H1 (cell line): ENCODE results near the gene PTPRG. TPM values are rescaled to one million over a fixed set of nuclear protein-coding genes. Genes with fewer than 3 reads are reported as not detected.
A peak's percentile ranks its signal among the peaks of the same experiment; 100 is the strongest.

Experiments
- CTCF ChIA-PET: fragments of 300-600 bp; sonication (Branson Sonifier 250); formaldehyde crosslinking; loops from one replicate; lab custom pipeline; 2021; ENCODE audit not compliant: partially characterized antibody; lab: Charles Lee
- POLR2A ChIA-PET: fragments of 300-600 bp; sonication (Branson Sonifier 250); formaldehyde crosslinking; loops from one replicate; lab custom pipeline; 2021; ENCODE audit warnings: inconsistent platforms; ENCODE audit not compliant: partially characterized antibody; lab: Charles Lee
- DNase-seq, 2 experiments: peaks; one replicate each; pipeline versions ENCODE4 v3.0.0 to v3.0.0-alpha.2; 2010 to 2022; ENCODE audit warnings: low spot score in 2 of 2, low read depth in 1 of 2, mixed read lengths in 1 of 2
- FAIRE-seq: peaks from 2 replicates; lab custom pipeline; 2011; peaks lifted over from hg19 to GRCh38; lab: Jason Lieb, UNC
- H2AFZ ChIP-seq: 2 replicates; pipeline ENCODE4 v1.8.1; 2012; ENCODE audit warnings: low read length, inconsistent platforms
- H2AK5ac ChIP-seq: 2 replicates; pipeline ENCODE4 v1.6.1; 2013; ENCODE audit warnings: low read depth, low read length
- H2BK120ac ChIP-seq: replicated peaks from 2 replicates; pipeline ENCODE3; 2013; ENCODE audit warnings: low read depth, low read length, inconsistent platforms
- H2BK12ac ChIP-seq: 2 replicates; pipeline ENCODE4 v1.6.1; 2013; ENCODE audit warnings: low read depth, low read length
- H2BK15ac ChIP-seq: 2 replicates; pipeline ENCODE4 v1.6.1; 2013; ENCODE audit warnings: low read length
- H2BK20ac ChIP-seq: 2 replicates; pipeline ENCODE4 v1.6.1; 2013; ENCODE audit warnings: low read length
- H2BK5ac ChIP-seq: 2 replicates; pipeline ENCODE4 v1.6.1; 2013; ENCODE audit warnings: low read depth, low read length
- H3K14ac ChIP-seq: 2 replicates; pipeline ENCODE4 v1.6.1; 2013; ENCODE audit warnings: inconsistent platforms; ENCODE audit not compliant: insufficient read length
- H3K18ac ChIP-seq: 2 replicates; pipeline ENCODE4 v1.6.1; 2013; ENCODE audit warnings: low read length; ENCODE audit errors: extremely low read depth
- H3K23ac ChIP-seq: 2 replicates; pipeline ENCODE4 v1.6.1; 2013; ENCODE audit warnings: inconsistent platforms; ENCODE audit not compliant: insufficient read length
- H3K23me2 ChIP-seq: 2 replicates; pipeline ENCODE4 v1.6.1; 2013; ENCODE audit warnings: low read depth, low read length
- H3K27ac ChIP-seq: 2 replicates; pipeline ENCODE4 v1.6.1; 2011; ENCODE audit warnings: low read depth, low read length, inconsistent platforms
- H3K27me3 ChIP-seq, 4 experiments: replicated peaks in 1 of 4; 1 replicate in 1 of 4; 2 replicates in 3 of 4; pipeline versions ENCODE4 v1.6.1 to v1.8.1; 2011 to 2013; ENCODE audit warnings: low read length in 3 of 4, mild to moderate bottlenecking in 3 of 4, inconsistent platforms in 2 of 4, mixed read lengths in 2 of 4, moderate library complexity in 1 of 4; ENCODE audit not compliant: control insufficient read depth in 3 of 4, insufficient read depth in 3 of 4; ENCODE audit errors: extremely low read depth in 1 of 4
- H3K36me3 ChIP-seq, 4 experiments: 2 replicates each; pipeline versions ENCODE4 v1.6.1 to v1.8.1; 2011 to 2013; ENCODE audit warnings: mild to moderate bottlenecking in 4 of 4, low read length in 3 of 4, moderate library complexity in 2 of 4, control low read depth in 1 of 4, inconsistent platforms in 1 of 4; ENCODE audit not compliant: insufficient read depth in 4 of 4, control insufficient read depth in 2 of 4
- H3K4ac ChIP-seq: replicated peaks from 2 replicates; pipeline ENCODE3; 2013; ENCODE audit warnings: low read length, low read depth, mixed read lengths, inconsistent platforms; ENCODE audit not compliant: insufficient read length
- H3K4me1 ChIP-seq, 4 experiments: replicated peaks in 1 of 4; 1 replicate in 1 of 4; 2 replicates in 3 of 4; pipeline versions ENCODE4 v1.6.1 to v1.8.1; 2011 to 2013; ENCODE audit warnings: low read length in 3 of 4, inconsistent platforms in 2 of 4, mixed read lengths in 1 of 4; ENCODE audit not compliant: insufficient read depth in 4 of 4, control insufficient read depth in 3 of 4
- H3K4me2 ChIP-seq, 2 experiments: 2 replicates each; pipeline versions ENCODE4 v1.6.1 to v1.8.1; 2011 to 2013; ENCODE audit warnings: low read depth in 2 of 2, low read length in 2 of 2, control low read depth in 1 of 2, inconsistent platforms in 1 of 2, mild to moderate bottlenecking in 1 of 2; ENCODE audit not compliant: insufficient read depth in 1 of 2
- H3K4me3 ChIP-seq, 4 experiments: fragments of 200-600, 300-600 bp in 1 of 4; sonication (generic), shearing (Covaris generic), sonication (Bioruptor Twin) in 1 of 4; 2 replicates each; pipeline versions ENCODE4 v1.5.1 to v1.8.1; 2011 to 2016; ENCODE audit warnings: low read length in 4 of 4, low read depth in 3 of 4, control low read depth in 2 of 4, inconsistent platforms in 2 of 4, mild to moderate bottlenecking in 2 of 4, mixed read lengths in 1 of 4, moderate library complexity in 1 of 4; ENCODE audit not compliant: insufficient read depth in 2 of 4; ENCODE audit errors: extremely low read depth in 1 of 4
- H3K56ac ChIP-seq: replicated peaks from 2 replicates; pipeline ENCODE3; 2013; ENCODE audit warnings: low read depth, mild to moderate bottlenecking, mixed read lengths, low read length, inconsistent platforms; ENCODE audit not compliant: insufficient read length
- H3K79me1 ChIP-seq: 2 replicates; pipeline ENCODE4 v1.6.1; 2013; ENCODE audit warnings: low read depth, low read length, control low read depth
- H3K79me2 ChIP-seq, 2 experiments: 2 replicates each; pipeline versions ENCODE4 v1.6.1 to v1.8.1; 2012 to 2013; ENCODE audit warnings: low read length in 2 of 2, mild to moderate bottlenecking in 2 of 2, inconsistent platforms in 1 of 2; ENCODE audit not compliant: insufficient read depth in 2 of 2, control insufficient read depth in 1 of 2
- H3K9ac ChIP-seq, 4 experiments: replicated peaks in 1 of 4; 1 replicate in 1 of 4; 2 replicates in 3 of 4; pipeline versions ENCODE4 v1.6.1 to v1.8.1; 2011 to 2013; ENCODE audit warnings: low read depth in 3 of 4, low read length in 3 of 4, control low read depth in 2 of 4, mild to moderate bottlenecking in 2 of 4, moderate library complexity in 2 of 4, inconsistent platforms in 1 of 4; ENCODE audit errors: extremely low read depth in 1 of 4
- H3K9me3 ChIP-seq, 2 experiments: 2 replicates each; pipeline versions ENCODE4 v1.6.1 to v1.8.1; 2012 to 2013; ENCODE audit warnings: mild to moderate bottlenecking in 2 of 2, moderate library complexity in 2 of 2, control low read depth in 1 of 2, inconsistent platforms in 1 of 2, low read depth in 1 of 2, low read length in 1 of 2, mixed read lengths in 1 of 2; ENCODE audit not compliant: insufficient read depth in 2 of 2
- H4K20me1 ChIP-seq, 2 experiments: replicated peaks in 1 of 2; 2 replicates each; pipeline versions ENCODE3 to v1.8.1; 2011 to 2013; ENCODE audit warnings: inconsistent platforms in 2 of 2, low read length in 2 of 2, mild to moderate bottlenecking in 1 of 2; ENCODE audit not compliant: insufficient read depth in 2 of 2, control insufficient read depth in 1 of 2
- H4K5ac ChIP-seq: 2 replicates; pipeline ENCODE4 v1.6.1; 2013; ENCODE audit warnings: low read length, low read depth, mixed read lengths, inconsistent platforms; ENCODE audit not compliant: insufficient read length
- H4K8ac ChIP-seq: 2 replicates; pipeline ENCODE4 v1.8.0; 2013; ENCODE audit warnings: mild to moderate bottlenecking, moderate library complexity, low read length, inconsistent platforms; ENCODE audit not compliant: insufficient read depth; ENCODE audit errors: extremely low read depth
- H4K91ac ChIP-seq: replicated peaks from 2 replicates; pipeline ENCODE3; 2013; ENCODE audit warnings: low read length, mixed read lengths, inconsistent platforms; ENCODE audit not compliant: insufficient read length
- CTCF ChIP-seq, 3 experiments: IDR thresholded peaks; 1 replicate in 2 of 3; 2 replicates in 1 of 3; pipeline versions ENCODE4 v1.5.1 to v1.6.1; 2011; ENCODE audit warnings: low read length in 3 of 3, mild to moderate bottlenecking in 3 of 3, inconsistent platforms in 2 of 3, low read depth in 1 of 3, moderate library complexity in 1 of 3; ENCODE audit not compliant: insufficient read depth in 1 of 3; ENCODE audit errors: control extremely low read depth in 1 of 3
- RAD21 ChIP-seq, 2 experiments: IDR thresholded peaks in 1 of 2; conservative IDR thresholded peaks in 1 of 2; 2 replicates each; pipeline ENCODE4 v1.6.1; 2011; ENCODE audit warnings: low read depth in 2 of 2, low read length in 2 of 2, improper control_type of control experiment in 1 of 2, inconsistent platforms in 1 of 2, mild to moderate bottlenecking in 1 of 2, moderate library complexity in 1 of 2
- TAF1 ChIP-seq: IDR thresholded peaks from 2 replicates; pipeline ENCODE4 v1.6.1; 2011; ENCODE audit warnings: mild to moderate bottlenecking, low read depth, low read length
- USF2 ChIP-seq: IDR thresholded peaks from 2 replicates; pipeline ENCODE4 v1.6.1; 2011; ENCODE audit warnings: low read length, improper control_type of control experiment
- WGBS, 2 experiments: shearing (Covaris generic) in 1 of 2; methylation state at CpG; one replicate each; pipeline versions ENCODE4 v1.1.6 to v1.1.7; 2013 to 2015; ENCODE audit warnings: low lambda C conversion rate in 2 of 2, mixed read lengths in 2 of 2, inconsistent platforms in 1 of 2, low coverage in 1 of 2, missing lambda C conversion rate in 1 of 2; ENCODE audit not compliant: insufficient replicate concordance in 2 of 2, insufficient coverage in 1 of 2, insufficient read length in 1 of 2; ENCODE audit errors: extremely low coverage in 1 of 2, missing lambda C conversion rate in 1 of 2; 5-methylcytosine and 5-hydroxymethylcytosine counted together
- polyA plus RNA-seq, 7 experiments: library from polyadenylated mRNA; depleted of rRNA in 3 of 7; stranded (reverse) in 5 of 7; unstranded in 2 of 7; fragments of >200 nt in 5 of 7; fragments of 200-250 nt in 2 of 7; gene quantifications; 1 replicate in 5 of 7; 2 replicates in 1 of 7; 4 replicates in 1 of 7; pipeline versions ENCODE4 v1.2.1 to v1.2.3, GENCODE V29; 2011 to 2013; ENCODE audit warnings: missing spikeins in 2 of 7, mixed read lengths in 2 of 7
- total RNA-seq: library from RNA; stranded (reverse); fragmentation: NEBNext Ultra II Directional; extraction: Animal tissue kit (Norgen Biotek cat#: 25700); gene quantifications from 2 replicates; pipeline ENCODE4 v1.2.1, GENCODE V29; 2021

PTPRG gene
- total and polyA plus RNA-seq, 2 of the 8 experiments (the other 6 are each of a cell fraction or from before 2014, with no cell fraction given), result 23.3 to 96.2 TPM

- 67% methylated on average over 7 of the region's 7 CpGs; no CpG with 5 or more reads in 1 of the 2 experiments for WGBS, 2 experiments
- H4K91ac ChIP-seq, result no peak overlapping the region
- no peak overlapping the region for H3K4me3 ChIP-seq
- no peak overlapping the region for H3K18ac ChIP-seq
- H3K79me2 ChIP-seq, result no peaks in the 10 kb centered on the region
- H2BK12ac ChIP-seq, result no peak overlapping the region
- no peak overlapping the region for H2BK120ac ChIP-seq
- H3K23ac ChIP-seq, result no peak overlapping the region
- H3K56ac ChIP-seq, result no peak overlapping the region
- CTCF ChIA-PET, result interaction anchor here (0.6 to 5.8 kb wide), 51 partner anchors 10 to 1444 kb away, joined by 3 to 67 read pairs (median 4); no protein-coding TSS in a partner anchor
- H3K14ac ChIP-seq, result no peak overlapping the region
- peaks cover 0 to 7% of the 10 kb centered on the region in 2 experiments for H4K20me1 ChIP-seq
- no peaks in the 10 kb centered on the region for H3K9me3 ChIP-seq
- no peaks in the 10 kb centered on the region for H3K27me3 ChIP-seq
- H3K27ac ChIP-seq, result no peak overlapping the region
- DNase-seq (no peak), FAIRE-seq (peak; percentile 52)
- no peak overlapping the region for H4K8ac ChIP-seq
- H3K79me1 ChIP-seq, result no peaks in the 10 kb centered on the region; the same call in 1 of the 2 replicates
- peaks cover 0 to 5% (median 3%) of the 10 kb centered on the region in 4 experiments; a peak in 4 of 7 replicates for H3K4me1 ChIP-seq
- no peak overlapping the region for H2BK15ac ChIP-seq
- H2AK5ac ChIP-seq, result no peak overlapping the region
- no peak overlapping the region for H2BK20ac ChIP-seq
- TF ChIP-seq TAF1 (no peak), USF2 (no peak), CTCF (IDR thresholded peaks at IDR 0.05; ENCODE audit: control extremely low read depth in 1 of 3, insufficient read depth in 1 of 3, low read depth in 1 of 3, low read length in 3 of 3) (peak in 2 of 3 experiments; percentile 54 to 57; a peak in 3 of 4 replicates), RAD21 (IDR thresholded peaks at IDR 0.05 in 1 of 2, conservative IDR thresholded peaks at IDR 0.05 in 1 of 2; ENCODE audit: low read depth in 2 of 2, low read length in 2 of 2) (peak; percentile 59 to 66)
- no peak overlapping the region for H3K4ac ChIP-seq
- no peak overlapping the region for H3K4me2 ChIP-seq
- H2BK5ac ChIP-seq, result no peak overlapping the region
- no peak overlapping the region for H4K5ac ChIP-seq
- H3K9ac ChIP-seq, result no peak overlapping the region
- POLR2A ChIA-PET, result interaction anchor here (0.9 kb wide), 1 partner anchor 42 kb away, joined by 3 read pairs; no protein-coding TSS in a partner anchor
- peaks cover 1 to 10% (median 5%) of the 10 kb centered on the region in 4 experiments; a peak in 5 of 8 replicates for H3K36me3 ChIP-seq
- no peaks in the 10 kb centered on the region; the same call in 1 of the 2 replicates for H3K23me2 ChIP-seq
- H2AFZ ChIP-seq, result no peak overlapping the region
Observed at GRCh38 chr3:62187022-62187431, 625.7 kb downstream of the PTPRG start.
